B cell (primary cell): ENCODE results near the gene HPF1.

Experiments used
- EZH2 ChIP-seq: IDR thresholded peaks from 2 replicates; pipeline ENCODE4 v1.6.1; 2012; ENCODE audit warnings: borderline replicate concordance, low read depth, mild to moderate bottlenecking, moderate library complexity, low read length; ENCODE audit not compliant: insufficient read depth, poor library complexity, severe bottlenecking
- TF ChIP-seq, protein P1 (sequence below): fragments of 200-600 bp; IDR thresholded peaks from one replicate; pipeline ENCODE4 v1.8.0; 2022; ENCODE audit warnings: antibody characterized with exemption, mild to moderate bottlenecking

DNA sequence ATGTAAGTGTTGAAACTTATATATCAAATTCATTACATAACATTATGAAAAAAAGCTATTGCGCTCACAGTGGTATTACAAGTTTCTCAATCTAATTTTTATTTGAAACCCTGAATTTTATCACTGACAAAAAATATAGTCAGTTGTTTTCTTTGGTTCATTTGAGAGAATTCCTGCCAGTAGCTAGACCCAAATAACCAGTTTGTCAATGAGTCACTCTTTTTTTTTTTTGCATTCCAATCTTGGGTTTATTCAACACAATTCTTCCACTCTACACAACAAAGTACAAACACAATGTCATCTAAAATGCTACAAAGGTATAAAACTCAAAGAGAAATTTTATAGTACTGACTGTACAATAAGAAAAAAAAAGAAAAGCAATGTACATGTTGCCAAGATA lies 13.1 kb downstream of the HPF1 start:
- TF ChIP-seq EZH2, result no peak
- TF ChIP-seq, protein P1, sequence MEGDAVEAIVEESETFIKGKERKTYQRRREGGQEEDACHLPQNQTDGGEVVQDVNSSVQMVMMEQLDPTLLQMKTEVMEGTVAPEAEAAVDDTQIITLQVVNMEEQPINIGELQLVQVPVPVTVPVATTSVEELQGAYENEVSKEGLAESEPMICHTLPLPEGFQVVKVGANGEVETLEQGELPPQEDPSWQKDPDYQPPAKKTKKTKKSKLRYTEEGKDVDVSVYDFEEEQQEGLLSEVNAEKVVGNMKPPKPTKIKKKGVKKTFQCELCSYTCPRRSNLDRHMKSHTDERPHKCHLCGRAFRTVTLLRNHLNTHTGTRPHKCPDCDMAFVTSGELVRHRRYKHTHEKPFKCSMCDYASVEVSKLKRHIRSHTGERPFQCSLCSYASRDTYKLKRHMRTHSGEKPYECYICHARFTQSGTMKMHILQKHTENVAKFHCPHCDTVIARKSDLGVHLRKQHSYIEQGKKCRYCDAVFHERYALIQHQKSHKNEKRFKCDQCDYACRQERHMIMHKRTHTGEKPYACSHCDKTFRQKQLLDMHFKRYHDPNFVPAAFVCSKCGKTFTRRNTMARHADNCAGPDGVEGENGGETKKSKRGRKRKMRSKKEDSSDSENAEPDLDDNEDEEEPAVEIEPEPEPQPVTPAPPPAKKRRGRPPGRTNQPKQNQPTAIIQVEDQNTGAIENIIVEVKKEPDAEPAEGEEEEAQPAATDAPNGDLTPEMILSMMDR, result no peak
